ENCODE data around the gene RBM23.

DNA sequence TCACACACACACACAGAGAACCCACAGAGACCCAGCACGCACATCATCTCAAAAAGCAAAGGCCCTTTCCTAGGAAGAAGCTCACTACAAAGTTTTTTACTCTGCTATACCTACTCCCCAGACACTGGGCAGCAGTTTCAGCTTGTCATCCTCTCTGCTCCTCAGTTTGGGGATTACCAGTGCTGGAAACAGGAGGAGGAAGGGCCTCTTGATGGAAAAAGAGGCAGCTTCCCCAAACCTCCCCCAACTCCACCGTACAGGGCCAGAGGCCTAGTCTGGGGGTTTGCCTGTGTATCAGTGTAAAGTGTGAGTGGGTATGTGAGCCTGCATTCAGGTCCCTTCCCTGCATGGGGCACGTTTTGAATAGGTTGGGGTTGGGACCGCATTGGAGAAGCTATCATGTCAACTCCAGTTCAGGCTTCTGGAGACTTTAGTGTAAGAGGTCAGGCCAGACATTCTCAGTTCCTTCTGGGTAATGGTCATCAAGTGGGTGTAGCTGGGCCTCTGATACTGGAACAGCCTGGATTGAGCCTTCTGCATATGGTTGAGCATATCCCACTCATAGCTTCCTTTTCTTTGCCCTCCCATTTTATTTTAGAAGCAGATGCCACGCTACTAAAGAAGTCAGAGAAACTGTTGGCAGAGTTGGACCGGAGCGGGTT lies 34.7 kb downstream of the RBM23 start:
- TF ChIP-seq MEF2A (IDR thresholded peaks at IDR 0.05; ENCODE audit: borderline replicate concordance, low read depth) = no peak
- TF ChIP-seq, protein P1, sequence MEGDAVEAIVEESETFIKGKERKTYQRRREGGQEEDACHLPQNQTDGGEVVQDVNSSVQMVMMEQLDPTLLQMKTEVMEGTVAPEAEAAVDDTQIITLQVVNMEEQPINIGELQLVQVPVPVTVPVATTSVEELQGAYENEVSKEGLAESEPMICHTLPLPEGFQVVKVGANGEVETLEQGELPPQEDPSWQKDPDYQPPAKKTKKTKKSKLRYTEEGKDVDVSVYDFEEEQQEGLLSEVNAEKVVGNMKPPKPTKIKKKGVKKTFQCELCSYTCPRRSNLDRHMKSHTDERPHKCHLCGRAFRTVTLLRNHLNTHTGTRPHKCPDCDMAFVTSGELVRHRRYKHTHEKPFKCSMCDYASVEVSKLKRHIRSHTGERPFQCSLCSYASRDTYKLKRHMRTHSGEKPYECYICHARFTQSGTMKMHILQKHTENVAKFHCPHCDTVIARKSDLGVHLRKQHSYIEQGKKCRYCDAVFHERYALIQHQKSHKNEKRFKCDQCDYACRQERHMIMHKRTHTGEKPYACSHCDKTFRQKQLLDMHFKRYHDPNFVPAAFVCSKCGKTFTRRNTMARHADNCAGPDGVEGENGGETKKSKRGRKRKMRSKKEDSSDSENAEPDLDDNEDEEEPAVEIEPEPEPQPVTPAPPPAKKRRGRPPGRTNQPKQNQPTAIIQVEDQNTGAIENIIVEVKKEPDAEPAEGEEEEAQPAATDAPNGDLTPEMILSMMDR (IDR thresholded peaks at IDR 0.05) = no peak
- TF ChIP-seq, protein P2, sequence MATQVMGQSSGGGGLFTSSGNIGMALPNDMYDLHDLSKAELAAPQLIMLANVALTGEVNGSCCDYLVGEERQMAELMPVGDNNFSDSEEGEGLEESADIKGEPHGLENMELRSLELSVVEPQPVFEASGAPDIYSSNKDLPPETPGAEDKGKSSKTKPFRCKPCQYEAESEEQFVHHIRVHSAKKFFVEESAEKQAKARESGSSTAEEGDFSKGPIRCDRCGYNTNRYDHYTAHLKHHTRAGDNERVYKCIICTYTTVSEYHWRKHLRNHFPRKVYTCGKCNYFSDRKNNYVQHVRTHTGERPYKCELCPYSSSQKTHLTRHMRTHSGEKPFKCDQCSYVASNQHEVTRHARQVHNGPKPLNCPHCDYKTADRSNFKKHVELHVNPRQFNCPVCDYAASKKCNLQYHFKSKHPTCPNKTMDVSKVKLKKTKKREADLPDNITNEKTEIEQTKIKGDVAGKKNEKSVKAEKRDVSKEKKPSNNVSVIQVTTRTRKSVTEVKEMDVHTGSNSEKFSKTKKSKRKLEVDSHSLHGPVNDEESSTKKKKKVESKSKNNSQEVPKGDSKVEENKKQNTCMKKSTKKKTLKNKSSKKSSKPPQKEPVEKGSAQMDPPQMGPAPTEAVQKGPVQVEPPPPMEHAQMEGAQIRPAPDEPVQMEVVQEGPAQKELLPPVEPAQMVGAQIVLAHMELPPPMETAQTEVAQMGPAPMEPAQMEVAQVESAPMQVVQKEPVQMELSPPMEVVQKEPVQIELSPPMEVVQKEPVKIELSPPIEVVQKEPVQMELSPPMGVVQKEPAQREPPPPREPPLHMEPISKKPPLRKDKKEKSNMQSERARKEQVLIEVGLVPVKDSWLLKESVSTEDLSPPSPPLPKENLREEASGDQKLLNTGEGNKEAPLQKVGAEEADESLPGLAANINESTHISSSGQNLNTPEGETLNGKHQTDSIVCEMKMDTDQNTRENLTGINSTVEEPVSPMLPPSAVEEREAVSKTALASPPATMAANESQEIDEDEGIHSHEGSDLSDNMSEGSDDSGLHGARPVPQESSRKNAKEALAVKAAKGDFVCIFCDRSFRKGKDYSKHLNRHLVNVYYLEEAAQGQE (IDR thresholded peaks at IDR 0.05; ENCODE audit: low read depth, low read length) = no peak
- TF ChIP-seq, protein P3, sequence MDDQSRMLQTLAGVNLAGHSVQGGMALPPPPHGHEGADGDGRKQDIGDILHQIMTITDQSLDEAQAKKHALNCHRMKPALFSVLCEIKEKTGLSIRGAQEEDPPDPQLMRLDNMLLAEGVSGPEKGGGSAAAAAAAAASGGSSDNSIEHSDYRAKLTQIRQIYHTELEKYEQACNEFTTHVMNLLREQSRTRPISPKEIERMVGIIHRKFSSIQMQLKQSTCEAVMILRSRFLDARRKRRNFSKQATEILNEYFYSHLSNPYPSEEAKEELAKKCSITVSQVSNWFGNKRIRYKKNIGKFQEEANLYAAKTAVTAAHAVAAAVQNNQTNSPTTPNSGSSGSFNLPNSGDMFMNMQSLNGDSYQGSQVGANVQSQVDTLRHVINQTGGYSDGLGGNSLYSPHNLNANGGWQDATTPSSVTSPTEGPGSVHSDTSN (IDR thresholded peaks at IDR 0.05) = no peak
